Stimulated activated CD8-positive, alpha-beta memory T cell treated with anti-CD3 and anti-CD28 coated beads, Interleukin-12 subunit alpha, Interleukin-12 subunit beta, amount 100 ng/mL, for 4 hours (primary cell): Measurements from ENCODE around the gene TESK2.

Experiments used
- DNase-seq: peaks from one replicate; pipeline ENCODE4 v3.0.0-alpha.2; 2020; ENCODE audit warnings: low read depth

The TESK2 gene

GRCh38 chr1:45303520-45304310, 187.2 kb downstream of the TESK2 start:
- peak; percentile 97 for DNase-seq

DNA sequence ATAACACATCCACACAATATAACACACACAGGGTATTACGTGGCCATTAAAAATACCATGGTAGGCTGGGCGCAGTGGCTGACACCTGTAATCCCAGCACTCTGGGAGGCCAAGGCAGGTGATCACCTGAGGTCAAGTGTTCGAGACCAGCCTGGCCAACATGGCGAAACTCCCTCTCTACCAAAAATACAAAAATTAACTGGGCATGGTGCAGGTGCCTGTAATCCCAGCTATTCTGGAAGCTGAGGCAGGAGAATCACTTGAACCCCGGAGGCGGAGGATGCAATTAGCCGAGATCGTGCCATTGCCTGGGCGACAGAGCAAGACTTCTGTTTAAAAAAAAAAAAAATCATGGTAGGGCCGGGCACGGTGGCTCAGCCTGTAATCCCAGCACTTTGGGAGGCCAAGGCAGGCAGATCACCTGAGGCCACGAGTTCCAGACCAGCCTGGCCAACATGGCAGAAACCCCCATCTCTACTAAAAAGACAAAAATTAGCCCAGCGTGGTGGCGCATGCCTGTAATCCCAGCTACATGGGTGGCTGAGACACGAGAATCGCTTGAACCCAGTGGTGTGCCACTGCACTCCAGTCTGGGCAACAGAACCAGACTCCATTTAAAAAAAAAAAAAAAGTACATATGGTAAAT, 188.3 kb downstream of the TESK2 start:
- DNase-seq: no peak

DNA sequence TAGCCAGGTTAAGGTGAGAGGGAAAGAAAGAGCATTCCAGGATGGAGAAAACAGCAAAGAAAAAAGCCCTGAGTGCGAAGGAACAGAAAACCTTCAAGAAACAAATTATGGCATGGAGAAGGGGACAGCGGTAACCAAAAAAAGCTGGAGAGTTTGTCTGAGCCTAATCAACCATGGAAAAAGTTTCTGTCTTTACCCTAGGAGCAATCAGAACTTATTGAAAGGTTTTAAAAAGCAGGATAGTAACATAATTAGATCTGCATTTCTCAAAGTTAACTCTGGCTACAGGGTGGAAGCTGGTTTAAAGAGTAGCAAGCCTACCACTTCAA, 190.3 kb downstream of the TESK2 start:
- no peak for DNase-seq

- no peak for DNase-seq
Observed at GRCh38 chr1:45299981-45300668, 190.8 kb downstream of the TESK2 start.

GRCh38 chr1:45299296-45299695, 191.7 kb downstream of the TESK2 start:
- DNase-seq: no peak

- no peak for DNase-seq
Observed at GRCh38 chr1:45297666-45298356, 193.2 kb downstream of the TESK2 start.
